GM12878 (cell line): ENCODE results near the gene RNU2-1. TPM values are rescaled to one million over a fixed set of nuclear protein-coding genes. Genes with fewer than 3 reads are reported as not detected.
A peak's percentile ranks its signal among the peaks of the same experiment; 100 is the strongest.

Source experiments
- BMI1 ChIP-seq: fragments of 450-650 bp; IDR thresholded peaks from 2 replicates; pipeline ENCODE4 v1.6.1; 2016; ENCODE audit warnings: mild to moderate bottlenecking, moderate library complexity, borderline replicate concordance
- CHD1 ChIP-seq: IDR thresholded peaks from 2 replicates; pipeline ENCODE4 v1.6.1; 2012; ENCODE audit warnings: low read depth, low read length, improper control_type of control experiment
- CHD2 ChIP-seq: IDR thresholded peaks from 2 replicates; pipeline ENCODE4 v1.6.1; 2011; ENCODE audit warnings: low read depth, low read length, improper control_type of control experiment, borderline replicate concordance
- HCFC1 ChIP-seq: fragments of 150-350 bp; IDR thresholded peaks from 2 replicates; pipeline ENCODE4 v1.6.1; 2014; ENCODE audit warnings: low read length
- JUNB ChIP-seq: IDR thresholded peaks from 2 replicates; pipeline ENCODE4 v1.6.1; 2016; ENCODE audit warnings: antibody characterized with exemption, mild to moderate bottlenecking
- MEF2B ChIP-seq: fragments of 450-650 bp; IDR thresholded peaks from 2 replicates; pipeline ENCODE4 v1.6.1; 2018; ENCODE audit warnings: mild to moderate bottlenecking, moderate library complexity; ENCODE audit not compliant: partially characterized antibody, poor library complexity, severe bottlenecking
- NR2F1 ChIP-seq: fragments of 450-650 bp; conservative IDR thresholded peaks from 2 replicates; pipeline ENCODE4 v1.6.1; 2017; ENCODE audit warnings: mild to moderate bottlenecking
- NRF1 ChIP-seq: conservative IDR thresholded peaks from 2 replicates; pipeline ENCODE4 v1.6.1; 2011; ENCODE audit warnings: mild to moderate bottlenecking, low read depth, low read length, improper control_type of control experiment
- RB1 ChIP-seq: fragments of 450-650 bp; formaldehyde crosslinking; IDR thresholded peaks from 2 replicates; pipeline ENCODE4 v1.6.1; 2017; ENCODE audit warnings: mild to moderate bottlenecking, borderline replicate concordance
- RBBP5 ChIP-seq: fragments of 200-600 bp; sonication (generic); conservative IDR thresholded peaks from 2 replicates; pipeline ENCODE4 v1.6.1; 2016
- SIX5 ChIP-seq: IDR thresholded peaks from 2 replicates; pipeline ENCODE4 v1.6.1; 2011; ENCODE audit warnings: mild to moderate bottlenecking, low read depth, low read length, moderate library complexity; ENCODE audit not compliant: severe bottlenecking
- SREBF1 ChIP-seq: IDR thresholded peaks from 2 replicates; pipeline ENCODE4 v1.6.1; 2012; ENCODE audit warnings: mild to moderate bottlenecking, low read length
- SUZ12 ChIP-seq: fragments of 200-600 bp; sonication (generic); IDR thresholded peaks from one replicate; pipeline ENCODE4 v1.6.1; 2018; ENCODE audit warnings: antibody characterized with exemption, mild to moderate bottlenecking; ENCODE audit not compliant: unreplicated experiment
- polyA plus RNA-seq, 11 experiments: library from polyadenylated mRNA; depleted of rRNA in 4 of 11; unstranded in 6 of 11; stranded (reverse) in 5 of 11; fragments of >200 nt; fragmentation: Nextera tagmentation in 4 of 11; fragmentation: Illumina TruSeq in 1 of 11; extraction: Ambion mirVana in 4 of 11; extraction: Trizol in 1 of 11; gene quantifications; 1 replicate in 1 of 11; 2 replicates in 10 of 11; pipeline versions ENCODE4 v1.2.1 to v1.2.3, GENCODE V29; 2011 to 2016; ENCODE audit warnings: inconsistent platforms in 2 of 11, missing spikeins in 2 of 11, low read depth in 1 of 11
- total RNA-seq, 4 experiments: library from RNA; depleted of rRNA in 3 of 4; stranded (reverse); fragments of >200 nt in 3 of 4; fragmentation: Illumina TruSeq in 1 of 4; extraction: Trizol in 1 of 4; gene quantifications; 2 replicates each; pipeline versions ENCODE4 v1.2.1 to v1.2.3, GENCODE V29; 2013 to 2021
- TF ChIP-seq, protein P1 (sequence below): fragments of 450-650 bp; IDR thresholded peaks from 2 replicates; pipeline ENCODE4 v1.6.1; 2017; ENCODE audit warnings: antibody characterized with exemption, mild to moderate bottlenecking, moderate library complexity
- TF ChIP-seq, protein P2 (sequence below): fragments of 450-650 bp; IDR thresholded peaks from 2 replicates; pipeline ENCODE4 v1.6.1; 2016; ENCODE audit warnings: mild to moderate bottlenecking, moderate library complexity, borderline replicate concordance
- TF ChIP-seq, protein P3 (sequence below): IDR thresholded peaks from 2 replicates; pipeline ENCODE4 v1.6.1; 2011; ENCODE audit warnings: borderline replicate concordance, low read depth, mild to moderate bottlenecking, moderate library complexity, mixed read lengths, low read length; ENCODE audit not compliant: insufficient read depth; ENCODE audit errors: extremely low read length
- TF ChIP-seq, protein P4 (sequence below), 3 experiments: IDR thresholded peaks in 2 of 3; conservative IDR thresholded peaks in 1 of 3; 2 replicates each; pipeline ENCODE4 v1.5.1; 2011; ENCODE audit warnings: low read depth in 3 of 3, low read length in 3 of 3, mild to moderate bottlenecking in 3 of 3, control low read depth in 2 of 3, moderate library complexity in 2 of 3, inconsistent platforms in 1 of 3, mixed read lengths in 1 of 3; ENCODE audit not compliant: control insufficient read depth in 2 of 3, insufficient read depth in 1 of 3; ENCODE audit errors: extremely low read depth in 1 of 3

Gene RNU2-1
- total and polyA plus RNA-seq, 10 of the 15 experiments (the other 5 are each of a cell fraction or from before 2014, with no cell fraction given), result 17.5 to 9,631 (median 17.7) TPM; not detected in 7

DNA sequence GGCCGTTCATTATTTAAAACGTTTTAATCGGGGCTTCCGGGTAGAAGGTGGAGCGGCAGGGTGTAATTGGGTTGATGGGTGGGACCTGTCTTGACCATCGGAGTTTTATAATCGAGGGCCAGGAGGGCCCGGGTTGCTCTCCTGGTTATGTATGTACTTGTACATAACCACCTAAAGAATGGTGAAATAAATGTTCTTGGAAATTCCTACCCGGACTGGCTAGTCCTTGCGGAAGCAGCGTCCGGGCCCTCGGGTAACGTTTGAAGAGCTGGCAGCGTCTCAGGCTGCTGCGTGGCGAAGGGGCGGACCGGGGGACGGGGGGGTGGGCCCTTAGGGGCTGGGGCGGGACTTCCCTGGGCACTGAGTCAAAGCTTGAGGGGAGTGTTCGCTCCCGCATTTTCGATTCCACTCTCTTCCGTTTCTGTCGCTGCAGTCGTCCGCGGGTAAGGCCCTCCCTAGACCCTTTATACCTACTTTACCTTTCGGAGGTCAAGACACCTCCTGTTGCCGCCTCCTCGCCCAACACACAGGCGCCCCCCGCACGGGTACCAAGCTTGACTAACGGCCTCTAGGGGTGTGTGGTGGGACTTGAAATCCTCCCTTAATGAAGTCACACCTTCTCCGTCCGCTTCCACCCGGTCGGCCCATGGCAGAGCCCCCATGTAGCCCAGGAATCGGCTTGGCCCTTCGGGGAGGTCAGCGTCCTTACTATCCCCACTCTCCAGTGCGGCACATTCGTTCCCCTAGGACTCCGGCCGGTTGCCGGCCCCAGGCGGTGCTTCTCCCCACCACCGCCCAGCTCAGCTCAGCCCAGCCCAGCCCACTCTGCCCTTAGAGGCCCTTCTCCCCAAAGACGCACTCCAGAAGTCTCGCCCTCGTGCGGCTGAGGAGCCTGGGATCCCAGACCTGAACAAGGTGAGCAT is 22.0 kb downstream of the RNU2-1 start, which contains the start of gene TMEM106A (continued):
- TF ChIP-seq, protein P1, sequence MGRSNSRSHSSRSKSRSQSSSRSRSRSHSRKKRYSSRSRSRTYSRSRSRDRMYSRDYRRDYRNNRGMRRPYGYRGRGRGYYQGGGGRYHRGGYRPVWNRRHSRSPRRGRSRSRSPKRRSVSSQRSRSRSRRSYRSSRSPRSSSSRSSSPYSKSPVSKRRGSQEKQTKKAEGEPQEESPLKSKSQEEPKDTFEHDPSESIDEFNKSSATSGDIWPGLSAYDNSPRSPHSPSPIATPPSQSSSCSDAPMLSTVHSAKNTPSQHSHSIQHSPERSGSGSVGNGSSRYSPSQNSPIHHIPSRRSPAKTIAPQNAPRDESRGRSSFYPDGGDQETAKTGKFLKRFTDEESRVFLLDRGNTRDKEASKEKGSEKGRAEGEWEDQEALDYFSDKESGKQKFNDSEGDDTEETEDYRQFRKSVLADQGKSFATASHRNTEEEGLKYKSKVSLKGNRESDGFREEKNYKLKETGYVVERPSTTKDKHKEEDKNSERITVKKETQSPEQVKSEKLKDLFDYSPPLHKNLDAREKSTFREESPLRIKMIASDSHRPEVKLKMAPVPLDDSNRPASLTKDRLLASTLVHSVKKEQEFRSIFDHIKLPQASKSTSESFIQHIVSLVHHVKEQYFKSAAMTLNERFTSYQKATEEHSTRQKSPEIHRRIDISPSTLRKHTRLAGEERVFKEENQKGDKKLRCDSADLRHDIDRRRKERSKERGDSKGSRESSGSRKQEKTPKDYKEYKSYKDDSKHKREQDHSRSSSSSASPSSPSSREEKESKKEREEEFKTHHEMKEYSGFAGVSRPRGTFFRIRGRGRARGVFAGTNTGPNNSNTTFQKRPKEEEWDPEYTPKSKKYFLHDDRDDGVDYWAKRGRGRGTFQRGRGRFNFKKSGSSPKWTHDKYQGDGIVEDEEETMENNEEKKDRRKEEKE, result no peak
- TF ChIP-seq, protein P2, sequence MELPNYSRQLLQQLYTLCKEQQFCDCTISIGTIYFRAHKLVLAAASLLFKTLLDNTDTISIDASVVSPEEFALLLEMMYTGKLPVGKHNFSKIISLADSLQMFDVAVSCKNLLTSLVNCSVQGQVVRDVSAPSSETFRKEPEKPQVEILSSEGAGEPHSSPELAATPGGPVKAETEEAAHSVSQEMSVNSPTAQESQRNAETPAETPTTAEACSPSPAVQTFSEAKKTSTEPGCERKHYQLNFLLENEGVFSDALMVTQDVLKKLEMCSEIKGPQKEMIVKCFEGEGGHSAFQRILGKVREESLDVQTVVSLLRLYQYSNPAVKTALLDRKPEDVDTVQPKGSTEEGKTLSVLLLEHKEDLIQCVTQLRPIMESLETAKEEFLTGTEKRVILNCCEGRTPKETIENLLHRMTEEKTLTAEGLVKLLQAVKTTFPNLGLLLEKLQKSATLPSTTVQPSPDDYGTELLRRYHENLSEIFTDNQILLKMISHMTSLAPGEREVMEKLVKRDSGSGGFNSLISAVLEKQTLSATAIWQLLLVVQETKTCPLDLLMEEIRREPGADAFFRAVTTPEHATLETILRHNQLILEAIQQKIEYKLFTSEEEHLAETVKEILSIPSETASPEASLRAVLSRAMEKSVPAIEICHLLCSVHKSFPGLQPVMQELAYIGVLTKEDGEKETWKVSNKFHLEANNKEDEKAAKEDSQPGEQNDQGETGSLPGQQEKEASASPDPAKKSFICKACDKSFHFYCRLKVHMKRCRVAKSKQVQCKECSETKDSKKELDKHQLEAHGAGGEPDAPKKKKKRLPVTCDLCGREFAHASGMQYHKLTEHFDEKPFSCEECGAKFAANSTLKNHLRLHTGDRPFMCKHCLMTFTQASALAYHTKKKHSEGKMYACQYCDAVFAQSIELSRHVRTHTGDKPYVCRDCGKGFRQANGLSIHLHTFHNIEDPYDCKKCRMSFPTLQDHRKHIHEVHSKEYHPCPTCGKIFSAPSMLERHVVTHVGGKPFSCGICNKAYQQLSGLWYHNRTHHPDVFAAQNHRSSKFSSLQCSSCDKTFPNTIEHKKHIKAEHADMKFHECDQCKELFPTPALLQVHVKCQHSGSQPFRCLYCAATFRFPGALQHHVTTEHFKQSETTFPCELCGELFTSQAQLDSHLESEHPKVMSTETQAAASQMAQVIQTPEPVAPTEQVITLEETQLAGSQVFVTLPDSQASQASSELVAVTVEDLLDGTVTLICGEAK, result no peak
- TF ChIP-seq CHD1 (no peak), MEF2B (no peak), RB1 (no peak), SREBF1 (no peak), SIX5 (no peak), HCFC1 (no peak), JUNB (no peak), NRF1 (no peak), NR2F1 (no peak), CHD2 (peak; percentile 28; the same call in 1 of the 2 replicates), BMI1 (no peak), SUZ12 (no peak), RBBP5 (no peak)
- TF ChIP-seq, protein P3, sequence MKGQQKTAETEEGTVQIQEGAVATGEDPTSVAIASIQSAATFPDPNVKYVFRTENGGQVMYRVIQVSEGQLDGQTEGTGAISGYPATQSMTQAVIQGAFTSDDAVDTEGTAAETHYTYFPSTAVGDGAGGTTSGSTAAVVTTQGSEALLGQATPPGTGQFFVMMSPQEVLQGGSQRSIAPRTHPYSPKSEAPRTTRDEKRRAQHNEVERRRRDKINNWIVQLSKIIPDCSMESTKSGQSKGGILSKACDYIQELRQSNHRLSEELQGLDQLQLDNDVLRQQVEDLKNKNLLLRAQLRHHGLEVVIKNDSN, result no peak
- TF ChIP-seq, protein P4, sequence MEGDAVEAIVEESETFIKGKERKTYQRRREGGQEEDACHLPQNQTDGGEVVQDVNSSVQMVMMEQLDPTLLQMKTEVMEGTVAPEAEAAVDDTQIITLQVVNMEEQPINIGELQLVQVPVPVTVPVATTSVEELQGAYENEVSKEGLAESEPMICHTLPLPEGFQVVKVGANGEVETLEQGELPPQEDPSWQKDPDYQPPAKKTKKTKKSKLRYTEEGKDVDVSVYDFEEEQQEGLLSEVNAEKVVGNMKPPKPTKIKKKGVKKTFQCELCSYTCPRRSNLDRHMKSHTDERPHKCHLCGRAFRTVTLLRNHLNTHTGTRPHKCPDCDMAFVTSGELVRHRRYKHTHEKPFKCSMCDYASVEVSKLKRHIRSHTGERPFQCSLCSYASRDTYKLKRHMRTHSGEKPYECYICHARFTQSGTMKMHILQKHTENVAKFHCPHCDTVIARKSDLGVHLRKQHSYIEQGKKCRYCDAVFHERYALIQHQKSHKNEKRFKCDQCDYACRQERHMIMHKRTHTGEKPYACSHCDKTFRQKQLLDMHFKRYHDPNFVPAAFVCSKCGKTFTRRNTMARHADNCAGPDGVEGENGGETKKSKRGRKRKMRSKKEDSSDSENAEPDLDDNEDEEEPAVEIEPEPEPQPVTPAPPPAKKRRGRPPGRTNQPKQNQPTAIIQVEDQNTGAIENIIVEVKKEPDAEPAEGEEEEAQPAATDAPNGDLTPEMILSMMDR (IDR thresholded peaks at IDR 0.05 in 2 of 3, conservative IDR thresholded peaks at IDR 0.05 in 1 of 3; ENCODE audit: control insufficient read depth in 2 of 3, extremely low read depth in 1 of 3, insufficient read depth in 1 of 3, low read depth in 3 of 3, low read length in 3 of 3), result peak; percentile 29 to 45 (median 44); a peak in 3 of 6 replicates
